ENCODE results near the gene TRIO.

TRIO gene

DNA sequence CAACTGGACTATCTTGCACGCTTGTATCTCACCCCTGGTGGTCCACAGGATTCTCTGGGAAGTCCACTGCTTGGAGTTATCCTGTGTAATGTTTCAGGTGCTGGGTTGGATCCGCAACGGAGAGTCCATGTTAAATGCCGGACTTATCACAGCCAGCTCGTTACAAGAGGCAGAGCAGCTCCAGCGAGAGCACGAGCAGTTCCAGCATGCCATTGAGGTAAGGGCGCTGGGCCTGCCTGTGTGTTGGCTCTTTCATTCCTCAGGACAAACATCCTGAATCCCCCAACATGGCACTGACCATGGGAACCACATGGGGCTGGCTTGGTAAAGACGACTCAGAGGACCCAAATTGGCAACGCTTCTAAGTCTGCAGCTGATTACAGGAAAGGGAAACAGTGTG is 223.6 kb downstream of the TRIO start:
- no peak for TF ChIP-seq YY2 (tag by site-specific recombination; IDR thresholded peaks at IDR 0.05)
- no peak for TF ChIP-seq ZNF791 (tag by site-specific recombination; IDR thresholded peaks at IDR 0.05)
- TF ChIP-seq BCL11B (tag by site-specific recombination; IDR thresholded peaks at IDR 0.05; ENCODE audit: low read depth) = no peak
- TF ChIP-seq ZNF223 (tag by site-specific recombination; IDR thresholded peaks at IDR 0.05) = no peak
- no peak for TF ChIP-seq ZNF175 (tag by site-specific recombination; IDR thresholded peaks at IDR 0.05)
- no peak for TF ChIP-seq ZBTB44 (tag by site-specific recombination; IDR thresholded peaks at IDR 0.05)
- no peak for TF ChIP-seq ZEB2 (tag by site-specific recombination; IDR thresholded peaks at IDR 0.05)
- no peak for TF ChIP-seq ZNF394 (tag by site-specific recombination; IDR thresholded peaks at IDR 0.05; ENCODE audit: borderline replicate concordance)
- no peak for TF ChIP-seq ZNF510 (tag by site-specific recombination; IDR thresholded peaks at IDR 0.05; ENCODE audit: insufficient replicate concordance)
- TF ChIP-seq ZNF2 (tag by site-specific recombination; IDR thresholded peaks at IDR 0.05) = no peak
- TF ChIP-seq TSHZ1 (tag by site-specific recombination; IDR thresholded peaks at IDR 0.05; ENCODE audit: borderline replicate concordance) = no peak
- no peak for TF ChIP-seq ZSCAN4 (tag by site-specific recombination; IDR thresholded peaks at IDR 0.05)
- TF ChIP-seq SP2 (tag by site-specific recombination; IDR thresholded peaks at IDR 0.05) = no peak
- TF ChIP-seq ZNF433 (tag by site-specific recombination; IDR thresholded peaks at IDR 0.05; ENCODE audit: low read depth) = no peak
- TF ChIP-seq ZNF600 (tag by site-specific recombination; IDR thresholded peaks at IDR 0.05) = no peak
- no peak for TF ChIP-seq ZNF416 (tag by site-specific recombination; IDR thresholded peaks at IDR 0.05)
- TF ChIP-seq MYNN (tag by site-specific recombination; IDR thresholded peaks at IDR 0.05; ENCODE audit: borderline replicate concordance) = no peak
- TF ChIP-seq GLI4 (tag by site-specific recombination; IDR thresholded peaks at IDR 0.05) = no peak
- no peak overlapping the region for H3K27ac ChIP-seq (ENCODE audit: extremely low read depth, low read depth, low read length)
- ChIA-PET CTCF (interaction anchor here (0.6 to 3.8 kb wide), 6 partner anchors 12 to 435 kb away, joined by 3 to 26 read pairs (median 8); no protein-coding TSS in a partner anchor), POLR2A (no interaction called here)
- no peaks in the 10 kb centered on the region for H3K4me1 ChIP-seq (ENCODE audit: control insufficient read depth, insufficient read depth, low read length)
- no peak overlapping the region for H3K4me3 ChIP-seq (ENCODE audit: low read depth, low read length)
- peaks cover 69 to 88% of the 10 kb centered on the region in 2 experiments for H3K36me3 ChIP-seq (ENCODE audit: control insufficient read depth in 2 of 2, insufficient read depth in 1 of 2, low read length in 2 of 2)
- no peaks in the 10 kb centered on the region for H3K9me3 ChIP-seq (ENCODE audit: control insufficient read depth, insufficient read depth, low read depth, low read length)

DNA sequence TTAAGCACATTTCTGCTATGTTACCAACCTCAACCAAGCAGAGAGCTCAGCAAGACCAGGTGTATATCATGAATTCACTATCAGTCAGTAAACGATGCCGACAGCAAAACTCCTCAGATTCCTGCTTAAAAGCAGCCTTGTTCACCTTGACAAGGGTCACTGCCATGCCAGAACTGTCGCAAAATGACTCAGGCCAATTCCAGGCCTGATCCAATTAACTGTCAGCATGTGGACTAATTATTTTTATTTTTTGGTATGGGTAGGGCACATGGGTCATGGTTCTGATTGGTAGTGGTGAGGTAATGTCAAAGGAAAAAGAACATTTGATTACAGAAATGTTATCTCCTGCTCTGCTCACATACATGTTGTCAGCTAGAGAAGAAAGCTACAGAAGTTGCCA is 224.2 kb downstream of the TRIO start:
- no peaks in the 10 kb centered on the region for H3K9me3 ChIP-seq (ENCODE audit: control insufficient read depth, insufficient read depth, low read depth, low read length)
- ChIA-PET POLR2A (no interaction called here), CTCF (interaction anchor here (1.1 to 3.8 kb wide), 4 partner anchors 16 to 381 kb away, joined by 4 to 15 read pairs (median 8); no protein-coding TSS in a partner anchor)
- H3K36me3 ChIP-seq (ENCODE audit: control insufficient read depth in 2 of 2, insufficient read depth in 1 of 2, low read length in 2 of 2) = peaks cover 71 to 86% of the 10 kb centered on the region in 2 experiments
- no peak overlapping the region for H3K4me3 ChIP-seq (ENCODE audit: low read depth, low read length)
- TF ChIP-seq PRDM1 (tag by site-specific recombination; IDR thresholded peaks at IDR 0.05) = no peak
- TF ChIP-seq ZSCAN18 (tag by site-specific recombination; IDR thresholded peaks at IDR 0.05) = no peak
- no peak for TF ChIP-seq ZNF157 (tag by site-specific recombination; IDR thresholded peaks at IDR 0.05)
- TF ChIP-seq ZNF624 (tag by site-specific recombination; IDR thresholded peaks at IDR 0.05) = no peak
- no peak for TF ChIP-seq ZNF169 (tag by site-specific recombination; IDR thresholded peaks at IDR 0.05)
- TF ChIP-seq ZNF239 (tag by site-specific recombination; IDR thresholded peaks at IDR 0.05) = no peak
- TF ChIP-seq HOXC10 (CRISPR knock-in tag; IDR thresholded peaks at IDR 0.05) = no peak
- TF ChIP-seq ZNF423 (tag by site-specific recombination; IDR thresholded peaks at IDR 0.05) = no peak
- no peak for TF ChIP-seq ZNF555 (tag by site-specific recombination; conservative IDR thresholded peaks at IDR 0.05)
- TF ChIP-seq ZNF140 (tag by site-specific recombination; IDR thresholded peaks at IDR 0.05) = no peak
- TF ChIP-seq ZNF175 (tag by site-specific recombination; IDR thresholded peaks at IDR 0.05) = no peak
- TF ChIP-seq SCRT2 (tag by site-specific recombination; IDR thresholded peaks at IDR 0.05) = no peak
- no peaks in the 10 kb centered on the region for H3K4me1 ChIP-seq (ENCODE audit: control insufficient read depth, insufficient read depth, low read length)
- no peak overlapping the region for H3K27ac ChIP-seq (ENCODE audit: extremely low read depth, low read depth, low read length)
